Small intestine (tissue), 7 donors: ENCODE data around the gene PPP4R3B. TPM values are rescaled to one million over a fixed set of nuclear protein-coding genes. Genes with fewer than 3 reads are reported as not detected.
"Not testable (repeated sequence)": the region's sequence is repeated elsewhere in the genome, so short reads cannot be mapped to it uniquely, and the experiment has no call there.

Experiments used
- DNase-seq, 2 donors: peaks; one replicate each; pipeline versions ENCODE4 v3.0.0 to v3.0.0-alpha.2; 2013
- FAIRE-seq: peaks from 2 replicates; lab custom pipeline; 2012; peaks lifted over from hg19 to GRCh38; lab: Jason Lieb, UNC
- H3K27ac ChIP-seq, 3 donors: one replicate each; pipeline ENCODE4 v1.5.1; 2013; ENCODE audit warnings: low read length in 2 of 3, mild to moderate bottlenecking in 2 of 3, control low read depth in 1 of 3, inconsistent platforms in 1 of 3, low read depth in 1 of 3, moderate library complexity in 1 of 3
- H3K27me3 ChIP-seq, 3 donors: one replicate each; pipeline ENCODE4 v1.6.1; 2013; ENCODE audit warnings: low read length in 3 of 3, inconsistent platforms in 1 of 3; ENCODE audit not compliant: control insufficient read depth in 3 of 3, insufficient read depth in 3 of 3
- H3K36me3 ChIP-seq, 3 donors: one replicate each; pipeline ENCODE4 v1.6.1; 2013; ENCODE audit warnings: low read length in 3 of 3, inconsistent platforms in 1 of 3, low read depth in 1 of 3, mild to moderate bottlenecking in 1 of 3, moderate library complexity in 1 of 3; ENCODE audit not compliant: control insufficient read depth in 3 of 3, insufficient read depth in 2 of 3
- H3K4me1 ChIP-seq, 3 donors: one replicate each; pipeline ENCODE4 v1.6.1; 2013; ENCODE audit warnings: low read length in 2 of 3, inconsistent platforms in 1 of 3, low read depth in 1 of 3, mild to moderate bottlenecking in 1 of 3, moderate library complexity in 1 of 3; ENCODE audit not compliant: control insufficient read depth in 3 of 3, insufficient read depth in 2 of 3
- H3K4me3 ChIP-seq, 3 donors: one replicate each; pipeline ENCODE4 v1.5.1; 2013; ENCODE audit warnings: low read length in 3 of 3, control low read depth in 1 of 3, inconsistent platforms in 1 of 3, low read depth in 1 of 3, mild to moderate bottlenecking in 1 of 3, moderate library complexity in 1 of 3
- H3K9me3 ChIP-seq, 2 donors: one replicate each; pipeline ENCODE4 v1.6.1; 2013; ENCODE audit warnings: low read depth in 1 of 2, low read length in 1 of 2; ENCODE audit not compliant: control insufficient read depth in 2 of 2, insufficient read depth in 1 of 2
- WGBS, 3 donors: extraction: QIAGEN DNeasy Blood & Tissue Kit; methylation state at CpG; one replicate each; pipeline ENCODE4 v1.1.7; 2013; 5-methylcytosine and 5-hydroxymethylcytosine counted together
- polyA plus RNA-seq, 4 donors: library from polyadenylated mRNA; stranded (reverse) in 3 of 4; unstranded in 1 of 4; fragments of 200-250 nt in 3 of 4; fragments of 120-200 nt in 1 of 4; gene quantifications; one replicate each; pipeline versions ENCODE4 v1.2.1 to v1.2.3, GENCODE V29; 2013
- donor health status: healthy with polysubstance abuse.
- donor health status: control.
- donor health status: control.
- donor health status: Bipolar disorder and iron deficiency.
- donor health status: healthy.

The PPP4R3B gene
- polyA plus RNA-seq, 4 donors, result 28.6 to 83.8 (median 37.3) TPM

- peaks cover 0 to 17% (median 0%) of the 10 kb centered on the region in 3 donors for H3K36me3 ChIP-seq
- peak overlapping the region in 1 of 3 donors; percentile 11 for H3K27ac ChIP-seq
- H3K9me3 ChIP-seq, result no peaks in the 10 kb centered on the region
- DNase-seq, result peak in 1 of 2 donors; percentile 57
- H3K4me1 ChIP-seq, result no peaks in the 10 kb centered on the region
- peak; percentile 23 for FAIRE-seq
- no peak overlapping the region for H3K4me3 ChIP-seq
- WGBS, 3 donors, result 62 to 77% (median 68%) methylated on average over 7 of the region's 7 CpGs
- H3K27me3 ChIP-seq, result no peaks in the 10 kb centered on the region
Observed at GRCh38 chr2:55590810-55591440, 26.5 kb downstream of the PPP4R3B start.

GRCh38 chr2:55585451-55586080 is 31.9 kb downstream of the PPP4R3B start:
- Histone ChIP-seq H3K27ac (no peak overlapping the region), H3K4me1 (no peaks in the 10 kb centered on the region), H3K9me3 (no peaks in the 10 kb centered on the region), H3K36me3 (peaks cover 2 to 21% (median 7%) of the 10 kb centered on the region in 3 donors), H3K4me3 (no peak overlapping the region), H3K27me3 (no peaks in the 10 kb centered on the region)
- WGBS, 3 donors, result 81 to 86% (median 81%) methylated on average over 2 of the region's 2 CpGs
- DNase-seq, result no peak
- no peak for FAIRE-seq

GRCh38 chr2:55581874-55582547 is 35.4 kb downstream of the PPP4R3B start:
- Histone ChIP-seq H3K4me3 (no peak overlapping the region), H3K27ac (no peak overlapping the region), H3K4me1 (no peaks in the 10 kb centered on the region), H3K36me3 (peaks cover 2 to 10% (median 7%) of the 10 kb centered on the region in 3 donors), H3K27me3 (no peaks in the 10 kb centered on the region), H3K9me3 (no peaks in the 10 kb centered on the region)
- FAIRE-seq (no peak), DNase-seq (no peak)
- WGBS, 3 donors, result 60 to 90% (median 85%) methylated on average over 4 of the region's 4 CpGs

GRCh38 chr2:55581435-55581834 is 36.0 kb downstream of the PPP4R3B start:
- Histone ChIP-seq H3K4me3 (no peak overlapping the region), H3K27ac (no peak overlapping the region), H3K36me3 (peaks cover 2 to 13% (median 7%) of the 10 kb centered on the region in 3 donors), H3K27me3 (no peaks in the 10 kb centered on the region), H3K9me3 (no peaks in the 10 kb centered on the region), H3K4me1 (no peaks in the 10 kb centered on the region)
- DNase-seq (peak in 1 of 2 donors; percentile 20), FAIRE-seq (no peak)
- WGBS, 3 donors, result 86 to 91% (median 91%) methylated on average over 3 of the region's 3 CpGs

- not testable (repeated sequence) for DNase-seq, H3K4me3 ChIP-seq, FAIRE-seq, H3K27ac ChIP-seq, H3K9me3 ChIP-seq, H3K27me3 ChIP-seq, H3K4me1 ChIP-seq
- H3K36me3 ChIP-seq, result peaks cover 4 to 33% (median 5%) of the 10 kb centered on the region in 3 donors
- 86 to 95% (median 94%) methylated on average over 8 of the region's 8 CpGs for WGBS, 3 donors
Observed at GRCh38 chr2:55569002-55569401, 48.4 kb downstream of the PPP4R3B start.

GRCh38 chr2:55567298-55567697 is 50.1 kb downstream of the PPP4R3B start:
- no peak overlapping the region for H3K27ac ChIP-seq
- H3K4me1 ChIP-seq, result no peaks in the 10 kb centered on the region
- H3K27me3 ChIP-seq, result no peaks in the 10 kb centered on the region
- FAIRE-seq (no peak), DNase-seq (no peak)
- 90 to 96% (median 93%) methylated on average over 4 of the region's 4 CpGs for WGBS, 3 donors
- H3K36me3 ChIP-seq, result peaks cover 3 to 36% (median 4%) of the 10 kb centered on the region in 3 donors
- no peaks in the 10 kb centered on the region for H3K9me3 ChIP-seq
- H3K4me3 ChIP-seq, result no peak overlapping the region

GRCh38 chr2:55565613-55566012 is 51.8 kb downstream of the PPP4R3B start:
- Histone ChIP-seq H3K27me3 (no peaks in the 10 kb centered on the region), H3K4me3 (no peak overlapping the region), H3K9me3 (peaks cover 0 to 15% of the 10 kb centered on the region in 2 donors), H3K27ac (no peak overlapping the region), H3K36me3 (peaks cover 4 to 43% (median 11%) of the 10 kb centered on the region in 3 donors), H3K4me1 (no peaks in the 10 kb centered on the region)
- 82 to 94% (median 83%) methylated on average over 1 of the region's 1 CpG for WGBS, 3 donors
- DNase-seq, result no peak
- FAIRE-seq, result no peak

- WGBS, 3 donors, result 98 to 100% (median 100%) methylated on average over 3 of the region's 3 CpGs
- H3K9me3 ChIP-seq, result peaks cover 0 to 15% of the 10 kb centered on the region in 2 donors
- H3K4me3 ChIP-seq, result no peak overlapping the region
- FAIRE-seq, result no peak
- H3K27ac ChIP-seq, result no peak overlapping the region
- H3K36me3 ChIP-seq, result peaks cover 5 to 49% (median 20%) of the 10 kb centered on the region in 3 donors
- no peak for DNase-seq
- H3K4me1 ChIP-seq, result peaks cover 0 to 8% (median 0%) of the 10 kb centered on the region in 3 donors
- no peaks in the 10 kb centered on the region for H3K27me3 ChIP-seq
Observed at GRCh38 chr2:55560855-55561254, 56.6 kb downstream of the PPP4R3B start.
